HG02571 (cell line): ENCODE measurements around the gene HSPA12B.

ENCODE experiments used
- ATAC-seq: cut with Tn5 transposase; IDR thresholded peaks from one replicate; pipeline ENCODE4 v1.9.1; 2021; ENCODE audit warnings: mild to moderate bottlenecking, moderate library complexity; ENCODE audit not compliant: unreplicated experiment

The HSPA12B gene

GRCh38 chr20:3704087-3704486 is 28.4 kb upstream of the HSPA12B start:
- no peak for ATAC-seq

- no peak for ATAC-seq
Observed at GRCh38 chr20:3705491-3705969, 27.0 kb upstream of the HSPA12B start.

- ATAC-seq: no peak
Observed at GRCh38 chr20:3705970-3706739, 26.3 kb upstream of the HSPA12B start.

- no peak for ATAC-seq
Observed at GRCh38 chr20:3706774-3707507, 25.5 kb upstream of the HSPA12B start.

GRCh38 chr20:3707508-3707899 is 25.0 kb upstream of the HSPA12B start:
- ATAC-seq: no peak

GRCh38 chr20:3710011-3710466 is 22.4 kb upstream of the HSPA12B start:
- no peak for ATAC-seq

GRCh38 chr20:3710703-3711483 is 21.6 kb upstream of the HSPA12B start:
- ATAC-seq: peak; percentile 54

- ATAC-seq: no peak
Observed at GRCh38 chr20:3711484-3711941, 21.0 kb upstream of the HSPA12B start.

GRCh38 chr20:3712279-3712873 is 20.1 kb upstream of the HSPA12B start, which contains the start of gene SIGLEC1:
TSS of gene SIGLEC1 (minus strand) at chr20:3712600. CDS start at chr20:3707128, 5,472 bp downstream.
- ATAC-seq: no peak

- ATAC-seq: no peak
Observed at GRCh38 chr20:3714092-3714491, 18.4 kb upstream of the HSPA12B start.

GRCh38 chr20:3716195-3716834 is 16.2 kb upstream of the HSPA12B start:
- ATAC-seq: no peak

- ATAC-seq: no peak
Observed at GRCh38 chr20:3719046-3719445, 13.4 kb upstream of the HSPA12B start.

- no peak for ATAC-seq
Observed at GRCh38 chr20:3720068-3720467, 12.4 kb upstream of the HSPA12B start.

- no peak for ATAC-seq
Observed at GRCh38 chr20:3720626-3721025, 11.9 kb upstream of the HSPA12B start.

- ATAC-seq: no peak
Observed at GRCh38 chr20:3721912-3722311, 10.6 kb upstream of the HSPA12B start.

GRCh38 chr20:3723284-3723683 is 9.2 kb upstream of the HSPA12B start:
- no peak for ATAC-seq

GRCh38 chr20:3724356-3724755 is 8.1 kb upstream of the HSPA12B start:
- ATAC-seq: no peak

GRCh38 chr20:3727401-3728021 is 5.0 kb upstream of the HSPA12B start:
- ATAC-seq: no peak

GRCh38 chr20:3728354-3728753 is 4.1 kb upstream of the HSPA12B start:
- no peak for ATAC-seq

GRCh38 chr20:3728876-3729275 is 3.6 kb upstream of the HSPA12B start:
- no peak for ATAC-seq
